Activated CD4-positive, alpha-beta T cell treated with anti-CD3 and anti-CD28 coated beads, Interleukin-2, amount 50 U/mL, for 16 hours (primary cell): Measurements from ENCODE around the gene CNPY4.
A peak's percentile ranks its signal among the peaks of the same experiment; 100 is the strongest.

Experiments
- DNase-seq: peaks from one replicate; pipeline ENCODE4 v3.0.0-alpha.2; 2020

Gene CNPY4

GRCh38 chr7:100119072-100119969 is at the start of gene CNPY4, which contains the start of gene TAF6:
Gene CNPY4 (plus strand): TSS chr7:100119634. CDS start chr7:100119745, 111 bp downstream.
Gene TAF6 (minus strand): TSS chr7:100119358. CDS start chr7:100114209, 5,149 bp downstream.
- peak; percentile 95 for DNase-seq

GRCh38 chr7:100069991-100070390 is 49.4 kb upstream of the CNPY4 start:
- DNase-seq, result no peak

GRCh38 chr7:100071018-100071723 is 48.3 kb upstream of the CNPY4 start:
- no peak for DNase-seq

- no peak for DNase-seq
Observed at GRCh38 chr7:100072462-100072861, 47.0 kb upstream of the CNPY4 start.

- DNase-seq, result no peak
Observed at GRCh38 chr7:100074841-100075240, 44.6 kb upstream of the CNPY4 start.

- no peak for DNase-seq
Observed at GRCh38 chr7:100075418-100075817, 44.0 kb upstream of the CNPY4 start.

GRCh38 chr7:100077205-100077604 is 42.2 kb upstream of the CNPY4 start:
- DNase-seq, result no peak

GRCh38 chr7:100079024-100079560 is 40.3 kb upstream of the CNPY4 start:
- DNase-seq, result no peak

GRCh38 chr7:100080907-100081534 is 38.4 kb upstream of the CNPY4 start:
- no peak for DNase-seq

- peak; percentile 99 for DNase-seq
Observed at GRCh38 chr7:100081535-100082102, 37.8 kb upstream of the CNPY4 start, which contains the start of gene ZNF3. Gene ZNF3 (minus strand): TSS chr7:100081723. CDS start chr7:100077357, 4,366 bp downstream.

GRCh38 chr7:100082978-100083377 is 36.5 kb upstream of the CNPY4 start:
- DNase-seq, result no peak

GRCh38 chr7:100085515-100085914 is 33.9 kb upstream of the CNPY4 start:
- DNase-seq, result no peak

GRCh38 chr7:100087055-100087750 is 32.2 kb upstream of the CNPY4 start:
- no peak for DNase-seq

- no peak for DNase-seq
Observed at GRCh38 chr7:100088095-100088620, 31.3 kb upstream of the CNPY4 start.

GRCh38 chr7:100088621-100089457 is 30.6 kb upstream of the CNPY4 start, which contains the start of gene COPS6:
Gene COPS6 (plus strand): TSS chr7:100088969. CDS start chr7:100088991, 22 bp downstream.
- DNase-seq, result peak; percentile 80

GRCh38 chr7:100089458-100090196 is 29.8 kb upstream of the CNPY4 start:
- DNase-seq, result no peak

- peak; percentile 10 for DNase-seq
Observed at GRCh38 chr7:100090527-100091410, 28.7 kb upstream of the CNPY4 start.

GRCh38 chr7:100091411-100092181 is 27.8 kb upstream of the CNPY4 start:
- DNase-seq, result peak; percentile 15
